Measurements from ENCODE around the gene RPL5.

- TF ChIP-seq POLR2A (IDR thresholded peaks at IDR 0.05; ENCODE audit: low read depth) (no peak), CTCF (IDR thresholded peaks at IDR 0.05) (no peak), POLR2AphosphoS5 (IDR thresholded peaks at IDR 0.05) (no peak), EP300 (IDR thresholded peaks at IDR 0.05) (no peak)
Measured at GRCh38 chr1:92864131-92864530, 32.3 kb downstream of the RPL5 start.
